HG03097 (cell line): ENCODE results near the gene PLIN1.

Source experiments
- ATAC-seq: cut with Tn5 transposase; IDR thresholded peaks from one replicate; pipeline ENCODE4 v1.9.1; 2021; ENCODE audit not compliant: unreplicated experiment, low FRiP score

PLIN1 gene

GRCh38 chr15:89672221-89673164, 6.7 kb downstream of the PLIN1 start:
- no peak for ATAC-seq

GRCh38 chr15:89671687-89672086, 7.5 kb downstream of the PLIN1 start:
- no peak for ATAC-seq

- no peak for ATAC-seq
These were observed 8.1 kb downstream of the PLIN1 start for GRCh38 chr15:89670971-89671560.

- ATAC-seq: no peak
These were observed 9.2 kb downstream of the PLIN1 start for GRCh38 chr15:89669941-89670340.

- no peak for ATAC-seq
These were observed 9.8 kb downstream of the PLIN1 start for GRCh38 chr15:89669309-89669865.

GRCh38 chr15:89668171-89668570, 11.0 kb downstream of the PLIN1 start:
- no peak for ATAC-seq

- no peak for ATAC-seq
These were observed 11.5 kb downstream of the PLIN1 start for GRCh38 chr15:89667706-89667960.

- ATAC-seq: no peak
These were observed 12.1 kb downstream of the PLIN1 start for GRCh38 chr15:89666858-89667705.

GRCh38 chr15:89666184-89666857, 12.8 kb downstream of the PLIN1 start:
- ATAC-seq: no peak

GRCh38 chr15:89665449-89666181, 13.6 kb downstream of the PLIN1 start:
- no peak for ATAC-seq

GRCh38 chr15:89664441-89665350, 14.5 kb downstream of the PLIN1 start:
- ATAC-seq: no peak

- no peak for ATAC-seq
These were observed 16.1 kb downstream of the PLIN1 start for GRCh38 chr15:89662893-89663626.

GRCh38 chr15:89660556-89660955, 18.6 kb downstream of the PLIN1 start:
- ATAC-seq: no peak

- no peak for ATAC-seq
These were observed 19.9 kb downstream of the PLIN1 start for GRCh38 chr15:89659295-89659694.

GRCh38 chr15:89657686-89658200, 21.4 kb downstream of the PLIN1 start:
- ATAC-seq: no peak

- no peak for ATAC-seq
These were observed 22.9 kb downstream of the PLIN1 start for GRCh38 chr15:89656116-89656815.
